IMR-90 (cell line): ENCODE data around the gene LIN37. TPM values are rescaled to one million over a fixed set of nuclear protein-coding genes. Genes with fewer than 3 reads are reported as not detected.

Experiments used
- ATAC-seq: fragments of 200-7000 bp; cut with Tn5 transposase; 2 replicates; pipeline ENCODE4 v1.9.1; 2020; ENCODE audit warnings: low read depth, mild to moderate bottlenecking, moderate library complexity
- BruUV-seq: library from RNA; stranded (reverse); fragments of 400-500 nt; replicated peaks from 2 replicates; lab custom pipeline; 2021; lab: Mats Ljungman, UMichigan
- CTCF ChIA-PET: fragments of 300-600 bp; formaldehyde crosslinking; extraction: SDS; loops from one replicate; lab custom pipeline; 2021; ENCODE audit warnings: antibody characterized with exemption; lab: Yijun Ruan, JAX
- POLR2A ChIA-PET: fragments of 300-600 bp; sonication (Branson Sonifier 250); formaldehyde crosslinking; loops from one replicate; lab custom pipeline; 2022; ENCODE audit warnings: antibody characterized with exemption; ENCODE audit not compliant: unreplicated experiment; lab: Charles Lee
- DNase-seq: peaks from one replicate; pipeline ENCODE4 v3.0.0; 2013
- H2AFZ ChIP-seq: replicated peaks from 2 replicates; pipeline ENCODE3; 2013; ENCODE audit warnings: low read length, mild to moderate bottlenecking; ENCODE audit not compliant: poor library complexity
- H2AK5ac ChIP-seq: 2 replicates; pipeline ENCODE4 v1.6.1; 2013; ENCODE audit warnings: low read depth, low read length, inconsistent platforms
- H2AK9ac ChIP-seq: replicated peaks from 2 replicates; pipeline ENCODE3; 2013; ENCODE audit warnings: mild to moderate bottlenecking, low read depth, low read length, moderate library complexity; ENCODE audit not compliant: poor library complexity
- H2BK120ac ChIP-seq: 2 replicates; pipeline ENCODE4 v1.6.1; 2013; ENCODE audit warnings: low read depth, low read length, inconsistent platforms
- H2BK15ac ChIP-seq: 3 replicates; pipeline ENCODE4 v1.6.1; 2013; ENCODE audit warnings: low read depth, low read length, inconsistent platforms
- H2BK20ac ChIP-seq: 2 replicates; pipeline ENCODE4 v1.6.1; 2013; ENCODE audit warnings: low read depth, mild to moderate bottlenecking, inconsistent platforms, low read length, moderate library complexity
- H2BK5ac ChIP-seq: 2 replicates; pipeline ENCODE4 v1.6.1; 2013; ENCODE audit warnings: mild to moderate bottlenecking, low read depth, low read length, inconsistent platforms; ENCODE audit not compliant: poor library complexity, severe bottlenecking
- H3K14ac ChIP-seq: replicated peaks from 2 replicates; pipeline ENCODE4 v1.6.1; 2013; ENCODE audit warnings: low read depth, low read length, inconsistent platforms
- H3K18ac ChIP-seq: 2 replicates; pipeline ENCODE4 v1.6.1; 2013; ENCODE audit warnings: low read depth, low read length, control low read depth
- H3K23ac ChIP-seq: 2 replicates; pipeline ENCODE4 v1.6.1; 2013; ENCODE audit warnings: low read depth, low read length, inconsistent platforms
- H3K27ac ChIP-seq: 2 replicates; pipeline ENCODE4 v1.5.1; 2013; ENCODE audit warnings: mild to moderate bottlenecking, control low read depth, low read length; ENCODE audit not compliant: insufficient read depth
- H3K27me3 ChIP-seq: 2 replicates; pipeline ENCODE4 v1.6.1; 2013; ENCODE audit warnings: low read length; ENCODE audit not compliant: control insufficient read depth, insufficient read depth
- H3K36me3 ChIP-seq: 2 replicates; pipeline ENCODE4 v1.6.1; 2013; ENCODE audit warnings: low read length, mixed read lengths; ENCODE audit not compliant: control insufficient read depth, insufficient read depth
- H3K4ac ChIP-seq: 2 replicates; pipeline ENCODE4 v1.6.1; 2013; ENCODE audit warnings: low read depth, low read length, inconsistent platforms
- H3K4me1 ChIP-seq: 2 replicates; pipeline ENCODE4 v1.6.1; 2013; ENCODE audit warnings: low read length, mixed read lengths; ENCODE audit not compliant: control insufficient read depth, insufficient read depth
- H3K4me2 ChIP-seq: 2 replicates; pipeline ENCODE4 v1.6.1; 2013; ENCODE audit warnings: low read depth, mild to moderate bottlenecking, control low read depth, low read length, moderate library complexity
- H3K4me3 ChIP-seq: 2 replicates; pipeline ENCODE4 v1.5.1; 2013; ENCODE audit warnings: low read depth, mild to moderate bottlenecking, control low read depth, low read length, moderate library complexity; ENCODE audit not compliant: insufficient read depth
- H3K56ac ChIP-seq: 2 replicates; pipeline ENCODE4 v1.6.1; 2013; ENCODE audit warnings: low read length, inconsistent platforms; ENCODE audit not compliant: insufficient read depth; ENCODE audit errors: extremely low read depth
- H3K79me1 ChIP-seq, 2 experiments: 2 replicates each; pipeline ENCODE4 v1.6.1; 2013; ENCODE audit warnings: low read length in 2 of 2, inconsistent platforms in 1 of 2, low read depth in 1 of 2
- H3K9ac ChIP-seq: 2 replicates; pipeline ENCODE4 v1.6.1; 2013; ENCODE audit warnings: low read depth, low read length, control low read depth
- H3K9me1 ChIP-seq: 2 replicates; pipeline ENCODE4 v1.6.1; 2013; ENCODE audit warnings: low read length, inconsistent platforms; ENCODE audit not compliant: insufficient read depth
- H3K9me3 ChIP-seq: 2 replicates; pipeline ENCODE4 v1.6.1; 2013; ENCODE audit warnings: low read length; ENCODE audit not compliant: control insufficient read depth, insufficient read depth
- H4K20me1 ChIP-seq: 2 replicates; pipeline ENCODE4 v1.6.1; 2013; ENCODE audit warnings: low read length, inconsistent platforms; ENCODE audit not compliant: insufficient read depth
- H4K5ac ChIP-seq: 2 replicates; pipeline ENCODE4 v1.6.1; 2013; ENCODE audit warnings: mild to moderate bottlenecking, low read depth, low read length, control low read depth
- H4K8ac ChIP-seq, 2 experiments: 2 replicates each; pipeline ENCODE4 v1.6.1; 2013; ENCODE audit warnings: low read depth in 2 of 2, low read length in 2 of 2, control low read depth in 1 of 2, inconsistent platforms in 1 of 2
- H4K91ac ChIP-seq: 2 replicates; pipeline ENCODE4 v1.6.1; 2013; ENCODE audit warnings: low read depth, low read length, inconsistent platforms; ENCODE audit not compliant: insufficient read depth
- CEBPB ChIP-seq: IDR thresholded peaks from 2 replicates; pipeline ENCODE4 v1.6.1; 2012; ENCODE audit warnings: low read depth, low read length, improper control_type of control experiment
- CHD1 ChIP-seq: IDR thresholded peaks from 2 replicates; pipeline ENCODE4 v1.6.1; 2012; ENCODE audit warnings: low read depth, low read length, improper control_type of control experiment
- CTCF ChIP-seq: conservative IDR thresholded peaks from 2 replicates; pipeline ENCODE4 v1.5.1; 2012; ENCODE audit warnings: mild to moderate bottlenecking, low read depth, low read length, improper control_type of control experiment
- ELK1 ChIP-seq: fragments of 150-350 bp; IDR thresholded peaks from 2 replicates; pipeline ENCODE4 v1.6.1; 2016; ENCODE audit warnings: low read depth, mild to moderate bottlenecking, low read length, moderate library complexity, borderline replicate concordance
- FOS ChIP-seq: fragments of 150-350 bp; IDR thresholded peaks from 2 replicates; pipeline ENCODE4 v1.6.1; 2016; ENCODE audit warnings: low read depth, low read length
- MAFK ChIP-seq: IDR thresholded peaks from 2 replicates; pipeline ENCODE4 v1.6.1; 2012; ENCODE audit warnings: low read depth, low read length, improper control_type of control experiment
- MAZ ChIP-seq: IDR thresholded peaks from 2 replicates; pipeline ENCODE4 v1.6.1; 2012; ENCODE audit warnings: low read depth, mild to moderate bottlenecking, low read length, improper control_type of control experiment, moderate library complexity, borderline replicate concordance
- MXI1 ChIP-seq: IDR thresholded peaks from 2 replicates; pipeline ENCODE4 v1.6.1; 2012; ENCODE audit warnings: low read depth, mild to moderate bottlenecking, low read length, moderate library complexity, borderline replicate concordance
- POLR2A ChIP-seq: IDR thresholded peaks from 2 replicates; pipeline ENCODE4 v1.6.1; 2012; ENCODE audit warnings: mild to moderate bottlenecking, low read depth, low read length
- RAD21 ChIP-seq: IDR thresholded peaks from 2 replicates; pipeline ENCODE4 v1.6.1; 2012; ENCODE audit warnings: low read length, improper control_type of control experiment
- RCOR1 ChIP-seq: IDR thresholded peaks from 2 replicates; pipeline ENCODE4 v1.6.1; 2012; ENCODE audit warnings: mild to moderate bottlenecking, low read length, improper control_type of control experiment; ENCODE audit not compliant: insufficient replicate concordance
- RFX5 ChIP-seq: IDR thresholded peaks from 2 replicates; pipeline ENCODE4 v1.8.0; 2012; ENCODE audit warnings: low read depth, mild to moderate bottlenecking, low read length, moderate library complexity
- USF2 ChIP-seq: fragments of 150-350 bp; IDR thresholded peaks from 2 replicates; pipeline ENCODE4 v1.6.1; 2017; ENCODE audit warnings: mild to moderate bottlenecking, antibody characterized with exemption, low read length, low read depth
- WGBS, 2 experiments: methylation state at CpG; one replicate each; pipeline versions ENCODE4 v1.1.5 to v1.1.7; 2013; ENCODE audit warnings: missing lambda C conversion rate in 2 of 2; ENCODE audit not compliant: insufficient read length in 1 of 2; ENCODE audit errors: extremely low coverage in 2 of 2; 5-methylcytosine and 5-hydroxymethylcytosine counted together
- dilution Hi-C: fragments of 300-500 bp; cut with HindIII; formaldehyde crosslinking; loops from one replicate; pipeline ENCODE4 v1.14.3; 2018; ENCODE audit warnings: low sequenced_read_pairs; ENCODE audit not compliant: unreplicated experiment
- in situ Hi-C: fragments of 300-500 bp; cut with MboI; formaldehyde crosslinking; loops from 3 replicates; pipeline ENCODE4 v1.14.3; 2019; ENCODE audit warnings: low sequenced_read_pairs, inconsistent platforms, mixed read lengths
- intact Hi-C: fragments of 100-400 bp; cut with micrococcal nuclease; formaldehyde crosslinking; loops from 2 replicates; pipeline ENCODE4 v1.10.0; 2022
- polyA plus RNA-seq, 3 experiments: library from polyadenylated mRNA; depleted of rRNA; stranded (reverse); fragments of >200 nt; gene quantifications; 2 replicates each; pipeline ENCODE4 v1.2.3, GENCODE V29; 2012; ENCODE audit warnings: low replicate concordance in 1 of 3
- total RNA-seq: library from RNA; depleted of rRNA; stranded (reverse); fragments of >200 nt; gene quantifications from 2 replicates; pipeline ENCODE4 v1.2.3, GENCODE V29; 2012

The LIN37 gene
- total and polyA plus RNA-seq, 2 of the 4 experiments (the other 2 are of a cell fraction): 12.7 to 23.1 TPM

GRCh38 chr19:35714601-35715354, 33.6 kb upstream of the LIN37 start:
- peaks cover 13% of the 10 kb centered on the region for H4K20me1 ChIP-seq
- dilution Hi-C loops: no loop called here
- no peak overlapping the region for H3K4me3 ChIP-seq
- H4K5ac ChIP-seq: no peak overlapping the region
- TF ChIP-seq MXI1: no peak
- TF ChIP-seq MAFK: no peak
- TF ChIP-seq CEBPB: no peak
- TF ChIP-seq RFX5: no peak
- TF ChIP-seq MAZ: no peak
- no peak for TF ChIP-seq FOS
- no peak for TF ChIP-seq RCOR1
- TF ChIP-seq ELK1: no peak
- no peak for TF ChIP-seq CHD1
- no peak for TF ChIP-seq CTCF
- no peak for TF ChIP-seq RAD21
- no peak for TF ChIP-seq POLR2A
- TF ChIP-seq USF2: no peak
- DNase-seq (no peak), ATAC-seq (no peak)
- H3K9ac ChIP-seq: no peak overlapping the region
- ChIA-PET POLR2A (no interaction called here), CTCF (interaction anchor here (0.6 kb wide), 1 partner anchor 105 kb away, joined by 4 read pairs; no protein-coding TSS in a partner anchor)
- H2BK120ac ChIP-seq: no peak overlapping the region
- no peak overlapping the region for H3K14ac ChIP-seq
- no peak overlapping the region for H2BK20ac ChIP-seq
- H4K91ac ChIP-seq: no peak overlapping the region
- no peak overlapping the region for H2BK5ac ChIP-seq
- H3K4ac ChIP-seq: no peak overlapping the region
- no peak overlapping the region for H2AK5ac ChIP-seq
- no peak overlapping the region for H4K8ac ChIP-seq
- peaks cover 3% of the 10 kb centered on the region; the same call in 1 of the 2 replicates for H3K36me3 ChIP-seq
- 56% methylated on average over 5 of the region's 14 CpGs; no CpG with 5 or more reads in 1 of the 2 experiments for WGBS, 2 experiments
- peaks cover 4 to 24% of the 10 kb centered on the region in 2 experiments; a peak in 2 of 4 replicates for H3K79me1 ChIP-seq
- H3K27ac ChIP-seq: no peak overlapping the region
- in situ Hi-C loops: loop anchor here (5.0 kb wide), 1 partner anchor 167 kb away; the partner anchor contains the start of gene TMEM147
- no peaks in the 10 kb centered on the region for H3K27me3 ChIP-seq
- no peak overlapping the region for H3K4me2 ChIP-seq
- no peak overlapping the region for H2BK15ac ChIP-seq
- H3K56ac ChIP-seq: no peak overlapping the region
- no peak overlapping the region for H3K23ac ChIP-seq
- H2AK9ac ChIP-seq: no peak overlapping the region
- peaks cover 14% of the 10 kb centered on the region for H3K4me1 ChIP-seq
- no peaks in the 10 kb centered on the region for H3K9me3 ChIP-seq
- no peaks in the 10 kb centered on the region; the same call in 1 of the 2 replicates for H3K9me1 ChIP-seq
- H2AFZ ChIP-seq: no peak overlapping the region
- H3K18ac ChIP-seq: no peak overlapping the region
- no TSS peak for BruUV-seq
- intact Hi-C loops: no loop called here
